ENCODE results near the gene LRRC10B.

LRRC10B gene

GRCh38 chr11:61542705-61543104 is 34.2 kb downstream of the LRRC10B start:
- FAIRE-seq = no peak

GRCh38 chr11:61543606-61544306 is 35.2 kb downstream of the LRRC10B start:
- DNase-seq (ENCODE audit: insufficient read length, low spot score) (no peak), FAIRE-seq (no peak)

More at GRCh38 chr11:61542705-61543104, 34.2 kb downstream of the LRRC10B start:
- DNase-seq (ENCODE audit: insufficient read length, low spot score) = no peak

- FAIRE-seq (no peak), DNase-seq (ENCODE audit: insufficient read length, low spot score) (no peak)
Observed at GRCh38 chr11:61544466-61544865, 35.9 kb downstream of the LRRC10B start.

DNA sequence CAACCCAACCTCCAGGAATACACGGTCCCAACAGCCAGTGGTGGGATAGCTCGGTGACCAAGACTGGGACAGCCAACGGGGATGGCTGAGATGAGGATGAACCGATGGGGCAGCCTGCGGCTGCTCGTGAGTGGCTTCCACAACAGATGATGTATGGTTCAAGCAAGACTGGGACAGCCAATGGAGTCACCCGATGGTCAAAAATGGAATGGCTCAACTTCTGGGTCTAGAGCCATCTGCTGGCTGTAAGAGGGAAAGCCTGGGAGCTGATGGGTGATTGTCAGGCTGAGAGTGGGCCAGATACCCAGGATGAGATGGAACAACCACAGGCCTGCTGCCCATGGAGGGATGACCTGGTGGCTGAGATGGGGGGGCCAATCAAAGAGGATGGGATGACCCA is 36.8 kb downstream of the LRRC10B start:
- FAIRE-seq = no peak
- DNase-seq (ENCODE audit: insufficient read length, low spot score) = no peak

DNA sequence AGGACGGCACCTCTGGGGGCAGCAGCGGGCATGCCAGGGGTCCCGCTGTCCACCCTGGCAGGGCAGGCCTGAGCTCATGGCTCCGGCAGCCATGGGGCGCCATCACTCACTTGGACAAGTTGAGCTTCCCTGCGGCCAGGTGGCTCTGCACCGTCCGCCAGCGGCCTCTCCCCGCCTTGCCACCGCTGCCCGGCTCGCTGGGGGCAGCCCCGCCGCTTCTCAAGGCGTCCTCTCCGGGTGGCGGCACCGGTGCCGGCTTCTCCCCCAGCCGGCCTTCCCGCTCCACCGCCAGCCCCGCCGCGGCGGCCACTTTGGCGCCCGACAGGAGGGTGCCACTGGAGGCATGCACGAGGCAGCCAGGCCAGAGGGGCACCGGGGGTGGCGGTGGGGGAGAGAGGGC is 37.4 kb downstream of the LRRC10B start:
- FAIRE-seq (no peak), DNase-seq (ENCODE audit: insufficient read length, low spot score) (no peak)

DNA sequence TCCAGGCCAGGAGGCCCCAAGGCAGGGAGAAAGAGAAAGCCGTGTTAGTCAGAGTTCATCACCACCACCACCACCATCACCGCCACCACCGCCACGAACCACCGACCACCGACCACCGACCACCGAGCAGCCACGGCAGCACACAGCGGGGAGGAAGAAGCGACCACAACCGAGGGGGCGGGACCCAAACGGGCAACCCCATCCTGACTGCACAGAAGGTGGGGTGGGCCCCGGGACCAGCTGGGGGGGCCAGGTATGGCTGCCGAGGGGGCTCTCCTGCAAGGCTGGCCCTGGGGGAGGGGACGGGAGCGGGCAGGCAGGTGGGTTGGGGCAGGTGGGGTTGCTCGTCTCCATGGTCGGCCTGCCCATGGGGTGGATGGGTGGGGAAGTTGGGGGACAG is 38.1 kb downstream of the LRRC10B start:
- FAIRE-seq = no peak
- no peak for DNase-seq (ENCODE audit: insufficient read length, low spot score)

- no peak for DNase-seq (ENCODE audit: insufficient read length, low spot score)
- no peak for FAIRE-seq
Observed at GRCh38 chr11:61547246-61547645, 38.7 kb downstream of the LRRC10B start.

- FAIRE-seq (no peak), DNase-seq (ENCODE audit: insufficient read length, low spot score) (no peak)
Observed at GRCh38 chr11:61549177-61549576, 40.6 kb downstream of the LRRC10B start.

DNA sequence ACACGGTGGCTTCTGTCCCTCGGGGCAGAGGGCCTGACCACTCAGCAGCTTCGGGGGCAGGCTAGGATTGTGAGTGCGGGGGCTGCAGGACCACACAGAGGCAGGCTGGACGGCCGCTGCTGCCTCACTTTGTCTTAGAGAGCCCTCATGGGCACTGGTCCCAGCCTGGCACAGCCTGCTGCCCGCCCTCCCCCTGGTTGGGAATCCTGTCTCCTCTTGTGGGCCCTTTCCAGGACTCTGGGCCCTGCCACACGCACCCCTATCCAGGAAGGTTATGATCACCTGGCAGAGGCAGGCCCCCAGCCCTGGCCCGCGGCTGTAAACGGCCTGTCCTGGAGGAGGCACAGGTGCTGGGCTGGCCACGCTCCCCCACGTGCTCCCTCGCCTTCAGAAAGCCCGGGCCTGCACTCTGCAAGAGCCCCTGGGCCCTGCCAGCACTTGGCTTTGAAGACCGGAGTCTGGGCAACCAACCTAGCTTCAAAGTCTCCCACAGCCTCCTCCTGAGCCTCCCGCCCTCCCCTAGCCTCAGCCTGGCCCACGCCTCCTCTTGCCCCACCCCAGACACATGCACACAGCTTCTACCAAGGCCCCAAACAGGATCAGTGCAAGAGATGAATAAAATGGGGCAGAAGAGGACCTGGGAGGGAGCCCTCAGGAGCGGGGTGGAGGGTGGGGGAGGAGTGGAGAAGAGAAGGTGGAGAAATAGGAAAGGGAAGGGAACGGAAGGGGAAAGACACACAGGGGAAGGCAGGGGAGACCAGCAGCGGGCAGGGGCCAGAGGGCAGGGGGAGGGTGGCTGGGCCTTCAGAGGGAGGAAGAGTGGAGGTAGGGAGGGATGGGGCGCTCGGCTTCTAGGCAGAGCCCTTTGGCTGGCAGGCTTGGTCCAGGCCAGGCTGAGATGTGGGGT is 41.4 kb downstream of the LRRC10B start:
- FAIRE-seq = no peak
- no peak for DNase-seq (ENCODE audit: insufficient read length, low spot score)

DNA sequence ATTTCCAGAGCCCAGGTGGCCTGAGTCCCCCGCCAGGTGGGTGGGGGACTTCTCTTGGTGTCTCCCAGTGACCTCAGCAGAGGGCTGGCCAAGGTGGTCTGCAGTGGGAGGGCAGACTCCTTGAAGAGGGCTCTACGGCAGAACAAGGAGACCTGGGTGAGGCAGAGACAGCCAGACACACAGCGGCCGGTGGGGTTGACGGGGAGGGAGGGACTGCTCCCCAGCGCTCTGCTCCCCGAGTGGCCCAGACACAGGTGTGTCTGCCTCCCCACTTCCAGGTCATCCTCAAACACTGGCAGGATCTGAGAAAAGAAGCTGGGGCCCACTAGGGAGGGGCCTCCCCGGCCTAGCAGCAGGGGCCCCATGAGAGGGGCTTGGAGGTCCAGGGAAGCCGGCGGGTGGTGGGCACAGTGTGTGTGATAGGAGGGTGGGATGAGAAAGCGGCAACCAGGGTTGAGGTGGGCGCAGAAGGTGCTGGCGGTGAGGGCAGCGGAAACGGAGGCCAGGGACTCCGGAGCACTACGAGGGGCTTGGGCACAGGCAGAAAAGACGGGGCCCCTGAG is 42.2 kb downstream of the LRRC10B start:
- DNase-seq (ENCODE audit: insufficient read length, low spot score) (no peak), FAIRE-seq (no peak)

GRCh38 chr11:61551634-61552033 is 43.1 kb downstream of the LRRC10B start:
- FAIRE-seq = no peak
- DNase-seq (ENCODE audit: insufficient read length, low spot score) = no peak

- no peak for FAIRE-seq
- DNase-seq (ENCODE audit: insufficient read length, low spot score) = no peak
Observed at GRCh38 chr11:61552108-61552635, 43.6 kb downstream of the LRRC10B start.

- DNase-seq (ENCODE audit: insufficient read length, low spot score) (no peak), FAIRE-seq (no peak)
Observed at GRCh38 chr11:61553373-61554171, 45.0 kb downstream of the LRRC10B start.

GRCh38 chr11:61554172-61554988 is 45.8 kb downstream of the LRRC10B start:
- FAIRE-seq (no peak), DNase-seq (ENCODE audit: insufficient read length, low spot score) (no peak)

DNA sequence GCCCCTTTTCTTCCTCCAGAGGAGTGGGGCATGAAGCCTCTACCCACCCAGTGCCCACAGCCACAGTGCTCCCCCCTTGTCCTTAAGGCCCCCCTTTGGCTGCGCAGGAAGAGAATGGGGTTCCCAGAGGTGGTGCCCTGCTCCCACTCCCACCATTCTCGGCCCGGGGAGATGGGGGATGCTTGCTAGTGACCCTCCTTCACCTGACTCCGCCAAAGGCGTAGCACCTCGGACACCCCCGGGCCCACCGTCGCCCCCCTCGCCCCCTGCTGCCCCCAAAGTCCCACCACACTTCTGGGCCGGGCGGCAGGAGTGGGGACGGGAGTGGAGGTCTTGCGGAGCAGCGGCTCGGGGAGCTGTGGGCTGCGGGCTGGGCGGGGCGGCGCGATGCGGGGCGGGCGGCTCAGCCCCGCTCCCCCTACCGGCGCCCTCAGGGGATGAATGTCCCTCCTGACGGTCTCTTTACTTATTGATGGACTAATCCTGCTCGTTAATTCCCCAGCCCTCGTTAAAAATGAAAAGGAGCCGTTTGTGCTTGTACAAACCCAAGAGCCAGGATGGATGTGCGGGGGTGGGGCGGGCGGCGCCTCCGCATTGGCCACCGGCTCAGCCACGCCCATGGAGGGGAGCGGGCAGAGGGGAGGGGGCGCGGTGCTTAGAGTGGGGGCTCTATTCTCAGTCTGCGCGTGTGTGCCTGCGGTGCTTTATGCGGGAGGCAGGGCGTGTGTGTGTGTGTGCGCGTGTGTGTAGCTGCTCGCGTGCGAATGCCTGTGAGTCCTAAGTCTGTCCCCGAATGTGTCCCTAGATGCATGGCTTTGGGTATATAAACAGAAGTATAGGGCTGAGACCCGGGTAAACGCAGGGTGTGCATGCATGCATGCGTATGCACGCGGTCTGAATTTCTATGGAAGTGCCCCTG is 46.8 kb downstream of the LRRC10B start:
- FAIRE-seq (no peak), DNase-seq (ENCODE audit: insufficient read length, low spot score) (no peak)

DNA sequence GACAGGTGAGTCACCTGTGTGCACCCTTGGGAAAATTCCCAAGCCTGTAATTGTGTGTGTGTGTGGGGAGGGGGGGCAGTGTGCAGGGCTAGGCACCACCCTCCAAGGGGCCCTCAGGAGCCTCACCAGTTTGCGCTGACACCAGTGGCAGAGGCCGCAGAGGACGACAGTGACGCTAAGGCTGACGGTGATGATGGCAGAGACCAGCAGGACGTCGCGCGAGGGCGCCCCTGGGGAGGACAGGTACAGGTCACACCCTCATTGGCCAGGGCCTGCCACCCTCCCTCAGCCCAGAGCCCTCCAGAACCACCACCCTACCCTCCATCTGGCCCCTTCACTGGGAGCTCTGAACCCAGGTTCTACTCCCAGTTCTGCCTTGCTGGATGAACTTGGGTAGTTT is 47.4 kb downstream of the LRRC10B start:
- FAIRE-seq = no peak
- no peak for DNase-seq (ENCODE audit: insufficient read length, low spot score)

GRCh38 chr11:61556621-61557020 is 48.1 kb downstream of the LRRC10B start:
- DNase-seq (ENCODE audit: insufficient read length, low spot score) (no peak), FAIRE-seq (no peak)
